Measurements from ENCODE around the gene CHRNA4. TPM values are rescaled to one million over a fixed set of nuclear protein-coding genes. Genes with fewer than 3 reads are reported as not detected.

Gene CHRNA4
- total RNA-seq, 1 experiment from 2014 or later, result 0.11 TPM

DNA sequence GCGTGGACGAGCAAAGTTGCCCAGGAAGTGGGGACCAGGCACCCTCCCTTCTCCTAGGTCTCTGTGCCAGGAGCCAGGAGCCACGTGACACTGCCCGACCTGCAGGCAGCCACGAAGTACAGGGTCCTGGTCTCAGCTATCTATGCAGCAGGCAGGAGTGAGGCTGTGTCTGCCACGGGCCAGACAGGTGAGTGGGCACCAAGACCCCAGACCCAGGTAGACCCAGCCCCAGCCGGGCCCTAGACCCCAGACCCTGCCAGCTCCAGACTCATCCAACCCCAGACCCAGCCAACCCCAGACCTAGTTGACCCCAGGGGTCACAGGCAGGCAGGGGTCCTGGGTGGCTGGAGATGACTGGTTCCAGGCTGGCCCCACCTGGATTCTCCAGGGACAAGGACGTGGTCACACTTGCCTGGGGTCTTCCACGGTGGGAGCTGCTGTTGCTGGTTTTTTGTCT is 47.1 kb downstream of the CHRNA4 start:
- BruUV-seq (replicated peaks), result no TSS peak
- CTCF ChIA-PET, result interaction anchor here (0.6 to 2.8 kb wide), 2 partner anchors 12 to 68 kb away, joined by 7 to 12 read pairs; no protein-coding TSS in a partner anchor
- no peak for DNase-seq
- Histone ChIP-seq H3K36me3 (ENCODE audit: control insufficient read depth, insufficient read depth, low read length) (no peaks in the 10 kb centered on the region), H3K9me3 (no peaks in the 10 kb centered on the region), H3K4me1 (no peaks in the 10 kb centered on the region), H3K4me3 (ENCODE audit: low read depth, low read length) (no peak overlapping the region), H3K27me3 (replicated peaks; ENCODE audit: control insufficient read depth, insufficient read depth, low read length) (peaks cover 1% of the 10 kb centered on the region; the same call in 1 of the 2 replicates)
- Mint-ChIP-seq H3K27ac (ENCODE audit: unreplicated experiment) (no peak overlapping the region), H3K36me3 (ENCODE audit: insufficient read depth, unreplicated experiment) (no peaks in the 10 kb centered on the region), H3K27me3 (ENCODE audit: insufficient read depth, unreplicated experiment) (peaks cover 3% of the 10 kb centered on the region), H3K9me3 (ENCODE audit: unreplicated experiment) (no peaks in the 10 kb centered on the region), H3K4me1 (ENCODE audit: low read depth, unreplicated experiment) (no peaks in the 10 kb centered on the region), H3K4me3 (ENCODE audit: unreplicated experiment) (no peak overlapping the region)
- POLR2A ChIA-PET, result no interaction called here
- TF ChIP-seq, protein P1, sequence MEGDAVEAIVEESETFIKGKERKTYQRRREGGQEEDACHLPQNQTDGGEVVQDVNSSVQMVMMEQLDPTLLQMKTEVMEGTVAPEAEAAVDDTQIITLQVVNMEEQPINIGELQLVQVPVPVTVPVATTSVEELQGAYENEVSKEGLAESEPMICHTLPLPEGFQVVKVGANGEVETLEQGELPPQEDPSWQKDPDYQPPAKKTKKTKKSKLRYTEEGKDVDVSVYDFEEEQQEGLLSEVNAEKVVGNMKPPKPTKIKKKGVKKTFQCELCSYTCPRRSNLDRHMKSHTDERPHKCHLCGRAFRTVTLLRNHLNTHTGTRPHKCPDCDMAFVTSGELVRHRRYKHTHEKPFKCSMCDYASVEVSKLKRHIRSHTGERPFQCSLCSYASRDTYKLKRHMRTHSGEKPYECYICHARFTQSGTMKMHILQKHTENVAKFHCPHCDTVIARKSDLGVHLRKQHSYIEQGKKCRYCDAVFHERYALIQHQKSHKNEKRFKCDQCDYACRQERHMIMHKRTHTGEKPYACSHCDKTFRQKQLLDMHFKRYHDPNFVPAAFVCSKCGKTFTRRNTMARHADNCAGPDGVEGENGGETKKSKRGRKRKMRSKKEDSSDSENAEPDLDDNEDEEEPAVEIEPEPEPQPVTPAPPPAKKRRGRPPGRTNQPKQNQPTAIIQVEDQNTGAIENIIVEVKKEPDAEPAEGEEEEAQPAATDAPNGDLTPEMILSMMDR (IDR thresholded peaks at IDR 0.05; ENCODE audit: insufficient read depth in 1 of 2, low read depth in 1 of 2, low read length in 1 of 2, severe bottlenecking in 1 of 2, unreplicated experiment in 1 of 2), result no peak
- intact Hi-C loops (cut with micrococcal nuclease; ENCODE audit: unreplicated experiment), result no loop called here

DNA sequence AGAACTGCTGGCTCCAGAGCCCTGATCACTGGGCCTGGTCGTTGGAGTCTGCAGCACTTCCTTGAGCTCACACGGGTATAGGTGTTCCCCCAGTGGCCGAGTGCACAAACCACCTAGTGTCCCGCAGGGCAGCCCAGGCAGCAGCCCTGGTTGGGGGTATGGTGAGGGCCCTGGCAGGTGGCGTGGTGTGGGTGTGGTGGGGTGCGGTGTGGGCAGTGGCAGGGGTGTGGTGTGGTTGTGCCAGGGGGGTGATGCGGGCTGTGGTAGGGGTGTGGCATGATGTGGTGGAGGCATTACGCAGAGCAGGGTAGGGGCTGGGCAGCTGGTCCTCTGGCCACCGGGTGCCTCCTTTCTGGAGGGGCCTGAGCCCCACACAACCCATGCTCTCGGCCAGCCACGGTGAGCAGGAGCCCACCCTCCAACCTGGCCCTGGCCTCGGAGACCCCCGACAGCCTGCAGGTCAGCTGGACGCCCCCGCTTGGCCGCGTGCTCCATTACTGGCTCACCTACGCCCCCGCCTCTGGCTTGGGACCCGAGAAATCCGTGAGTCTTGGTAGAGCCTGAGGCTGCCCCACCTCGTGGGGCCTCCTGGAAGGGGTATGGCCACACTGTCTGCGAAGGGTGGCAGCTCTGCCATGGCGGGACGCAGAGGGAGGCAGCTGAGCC is 47.7 kb downstream of the CHRNA4 start:
- Mint-ChIP-seq H3K27me3 (ENCODE audit: insufficient read depth, unreplicated experiment) (peaks cover 3% of the 10 kb centered on the region), H3K27ac (ENCODE audit: unreplicated experiment) (no peak overlapping the region), H3K36me3 (ENCODE audit: insufficient read depth, unreplicated experiment) (no peaks in the 10 kb centered on the region), H3K9me3 (ENCODE audit: unreplicated experiment) (no peaks in the 10 kb centered on the region), H3K4me3 (ENCODE audit: unreplicated experiment) (no peak overlapping the region), H3K4me1 (ENCODE audit: low read depth, unreplicated experiment) (no peaks in the 10 kb centered on the region)
- Histone ChIP-seq H3K9me3 (no peaks in the 10 kb centered on the region), H3K27me3 (replicated peaks; ENCODE audit: control insufficient read depth, insufficient read depth, low read length) (peaks cover 1% of the 10 kb centered on the region; the same call in 1 of the 2 replicates), H3K4me1 (no peaks in the 10 kb centered on the region), H3K36me3 (ENCODE audit: control insufficient read depth, insufficient read depth, low read length) (no peaks in the 10 kb centered on the region), H3K4me3 (ENCODE audit: low read depth, low read length) (no peak overlapping the region)
- intact Hi-C loops (cut with micrococcal nuclease; ENCODE audit: unreplicated experiment), result no loop called here
- ChIA-PET POLR2A (no interaction called here), CTCF (interaction anchor here (0.5 to 2.8 kb wide), 3 partner anchors 69 to 207 kb away, joined by 3 to 12 read pairs (median 3); no protein-coding TSS in a partner anchor)
- BruUV-seq (replicated peaks), result no TSS peak
- DNase-seq, result no peak
- TF ChIP-seq, protein P1 (IDR thresholded peaks at IDR 0.05; ENCODE audit: insufficient read depth in 1 of 2, low read depth in 1 of 2, low read length in 1 of 2, severe bottlenecking in 1 of 2, unreplicated experiment in 1 of 2), result no peak

DNA sequence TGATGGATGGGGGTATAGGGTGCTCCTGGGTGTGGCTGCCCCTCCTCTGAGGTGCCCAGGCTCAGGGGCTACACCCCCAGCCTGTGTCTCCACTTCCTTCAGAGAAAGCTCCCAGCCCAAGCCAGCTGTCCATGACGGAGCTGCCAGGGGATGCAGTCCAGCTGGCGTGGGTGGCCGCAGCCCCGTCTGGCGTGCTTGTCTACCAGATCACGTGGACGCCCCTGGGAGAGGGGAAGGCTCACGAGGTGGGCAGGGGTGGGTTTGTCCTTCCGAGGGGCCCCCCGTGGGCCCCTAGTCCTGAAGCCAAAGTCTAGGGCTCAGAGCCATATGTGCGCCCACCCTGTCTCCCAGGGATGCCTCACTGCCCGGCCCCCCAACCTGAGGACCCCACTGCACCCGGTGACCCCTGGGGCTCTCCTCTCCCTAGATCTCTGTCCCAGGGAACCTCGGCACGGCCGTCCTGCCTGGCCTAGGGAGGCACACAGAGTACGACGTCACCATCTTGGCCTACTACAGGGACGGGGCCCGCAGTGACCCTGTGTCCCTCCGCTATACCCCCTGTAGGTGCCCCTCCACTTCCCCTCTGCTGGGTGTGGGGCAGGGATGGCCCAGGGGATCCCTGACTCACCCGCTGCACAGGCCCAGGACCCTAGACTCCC is 48.3 kb downstream of the CHRNA4 start:
- no peaks in the 10 kb centered on the region for H3K9me3 ChIP-seq
- no TSS peak for BruUV-seq (replicated peaks)
- no peaks in the 10 kb centered on the region for H3K4me1 Mint-ChIP-seq (ENCODE audit: low read depth, unreplicated experiment)
- TF ChIP-seq, protein P1 (IDR thresholded peaks at IDR 0.05; ENCODE audit: insufficient read depth in 1 of 2, low read depth in 1 of 2, low read length in 1 of 2, severe bottlenecking in 1 of 2, unreplicated experiment in 1 of 2), result no peak
- no peak for DNase-seq
- H3K4me3 Mint-ChIP-seq (ENCODE audit: unreplicated experiment), result no peak overlapping the region
- no peaks in the 10 kb centered on the region for H3K9me3 Mint-ChIP-seq (ENCODE audit: unreplicated experiment)
- H3K4me1 ChIP-seq, result no peaks in the 10 kb centered on the region
- H3K27ac Mint-ChIP-seq (ENCODE audit: unreplicated experiment), result no peak overlapping the region
- ChIA-PET POLR2A (no interaction called here), CTCF (interaction anchor here (0.6 to 2.8 kb wide), 3 partner anchors 65 to 90 kb away, joined by 3 to 12 read pairs (median 3); no protein-coding TSS in a partner anchor)
- H3K4me3 ChIP-seq (ENCODE audit: low read depth, low read length), result no peak overlapping the region
- H3K36me3 Mint-ChIP-seq (ENCODE audit: insufficient read depth, unreplicated experiment), result no peaks in the 10 kb centered on the region
- peaks cover 3% of the 10 kb centered on the region for H3K27me3 Mint-ChIP-seq (ENCODE audit: insufficient read depth, unreplicated experiment)
- H3K36me3 ChIP-seq (ENCODE audit: control insufficient read depth, insufficient read depth, low read length), result no peaks in the 10 kb centered on the region
- H3K27me3 ChIP-seq (replicated peaks; ENCODE audit: control insufficient read depth, insufficient read depth, low read length), result peaks cover 1% of the 10 kb centered on the region; the same call in 1 of the 2 replicates
- intact Hi-C loops (cut with micrococcal nuclease; ENCODE audit: unreplicated experiment), result no loop called here
